Gastroesophageal sphincter (tissue), 4 donors: ENCODE results near the gene CDR2. TPM values are rescaled to one million over a fixed set of nuclear protein-coding genes. Genes with fewer than 3 reads are reported as not detected.
A peak's percentile ranks its signal among the peaks of the same experiment; 100 is the strongest.

Experiments
- ATAC-seq: fragments of 150-250 bp; one replicate; pipeline ENCODE4 v1.9.1; 2016; ENCODE audit warnings: mild to moderate bottlenecking, moderate library complexity
- H3K27ac ChIP-seq, 4 donors: fragments of 200-600 bp; sonication (generic) in 3 of 4; 1 replicate in 3 of 4; 2 replicates in 1 of 4; pipeline ENCODE4 v1.5.1; 2016 to 2019
- H3K27me3 ChIP-seq: fragments of 200-600 bp; sonication (generic); one replicate; pipeline ENCODE4 v1.5.1; 2019
- H3K36me3 ChIP-seq, 2 donors: fragments of 200-600 bp; sonication (generic); one replicate each; pipeline ENCODE4 v1.5.1; 2019; ENCODE audit warnings: control low read depth in 1 of 2
- H3K4me1 ChIP-seq, 3 donors: fragments of 200-600 bp; sonication (generic); 1 replicate in 2 of 3; 2 replicates in 1 of 3; pipeline ENCODE4 v1.5.1; 2016 to 2019; ENCODE audit warnings: control low read depth in 2 of 3
- H3K4me3 ChIP-seq, 2 donors: fragments of 200-600 bp; sonication (generic); one replicate each; pipeline ENCODE4 v1.5.1; 2019; ENCODE audit warnings: mild to moderate bottlenecking in 1 of 2, moderate library complexity in 1 of 2
- H3K9me3 ChIP-seq, 3 donors: fragments of 200-600 bp; sonication (generic); one replicate each; pipeline ENCODE4 v1.5.1; 2017 to 2019; ENCODE audit warnings: control low read depth in 2 of 3
- CTCF ChIP-seq, 4 experiments: fragments of 200-600 bp in 2 of 4; fragments of 450-650 bp in 2 of 4; sonication (generic) in 1 of 4; IDR thresholded peaks; one replicate each; pipeline ENCODE4 v1.5.1; 2017 to 2019; ENCODE audit warnings: antibody characterized with exemption in 4 of 4, mild to moderate bottlenecking in 2 of 4, moderate library complexity in 2 of 4
- EP300 ChIP-seq: sonication (generic); formaldehyde crosslinking; IDR thresholded peaks from one replicate; pipeline ENCODE4 v1.6.1; 2017; ENCODE audit warnings: antibody characterized with exemption, mild to moderate bottlenecking
- POLR2A ChIP-seq, 2 donors: fragments of 450-650 bp; IDR thresholded peaks; one replicate each; pipeline ENCODE4 v1.6.1; 2017; ENCODE audit warnings: antibody characterized with exemption in 2 of 2, mild to moderate bottlenecking in 2 of 2, moderate library complexity in 1 of 2
- POLR2AphosphoS5 ChIP-seq: sonication (generic); formaldehyde crosslinking; IDR thresholded peaks from one replicate; pipeline ENCODE4 v1.6.1; 2017; ENCODE audit warnings: antibody characterized with exemption
- WGBS, 2 donors: methylation state at CpG; one replicate each; pipeline ENCODE4 v1.1.5; 2018; ENCODE audit warnings: low coverage in 1 of 2; 5-methylcytosine and 5-hydroxymethylcytosine counted together
- total RNA-seq, 4 donors: library from RNA; depleted of rRNA; stranded (reverse); fragments of >200 nt; gene quantifications; one replicate each; pipeline ENCODE4 v1.1.0, GENCODE V29; 2016

CDR2 gene
- total RNA-seq, 4 donors from 2014 or later = 36.1 to 48.3 (median 41.7) TPM

- WGBS, 2 donors = 35 to 36% methylated on average over 4 to 13 of the region's 16 CpGs
- no peak overlapping the region for H3K27ac ChIP-seq
- no peaks in the 10 kb centered on the region for H3K9me3 ChIP-seq
- ATAC-seq = peak; percentile 59
- no peaks in the 10 kb centered on the region for H3K27me3 ChIP-seq
- no peak overlapping the region for H3K4me3 ChIP-seq
- TF ChIP-seq EP300 (no peak), CTCF (IDR thresholded peaks at IDR 0.05) (peak in 3 of 4 experiments; percentile 90 to 93 (median 92)), POLR2A (IDR thresholded peaks at IDR 0.05) (no peak), POLR2AphosphoS5 (peak; percentile 14)
- H3K4me1 ChIP-seq = peaks cover 0 to 12% (median 0%) of the 10 kb centered on the region in 3 donors
- H3K36me3 ChIP-seq = peaks cover 0 to 98% of the 10 kb centered on the region in 2 donors
Observed at GRCh38 chr16:22321340-22322001, 52.9 kb downstream of the CDR2 start.

GRCh38 chr16:22320572-22321339, 53.7 kb downstream of the CDR2 start:
- H3K27me3 ChIP-seq = no peaks in the 10 kb centered on the region
- no peak overlapping the region for H3K27ac ChIP-seq
- H3K4me1 ChIP-seq = peaks cover 0 to 9% (median 0%) of the 10 kb centered on the region in 3 donors
- no peak for ATAC-seq
- no peak overlapping the region for H3K4me3 ChIP-seq
- no peak for TF ChIP-seq POLR2A (IDR thresholded peaks at IDR 0.05)
- H3K36me3 ChIP-seq = peaks cover 0 to 98% of the 10 kb centered on the region in 2 donors
- no peaks in the 10 kb centered on the region for H3K9me3 ChIP-seq
- 61 to 76% methylated on average over 11 to 13 of the region's 13 CpGs for WGBS, 2 donors

- Histone ChIP-seq H3K36me3 (peaks cover 0 to 98% of the 10 kb centered on the region in 2 donors), H3K4me1 (peaks cover 0 to 9% (median 0%) of the 10 kb centered on the region in 3 donors), H3K27ac (no peak overlapping the region), H3K9me3 (no peaks in the 10 kb centered on the region), H3K27me3 (no peaks in the 10 kb centered on the region), H3K4me3 (no peak overlapping the region)
- 77 to 100% methylated on average over 3 to 14 of the region's 18 CpGs for WGBS, 2 donors
- no peak for ATAC-seq
- TF ChIP-seq CTCF (IDR thresholded peaks at IDR 0.05) (peak in 3 of 4 experiments; percentile 36 to 68 (median 47)), EP300 (no peak)
Observed at GRCh38 chr16:22318690-22319358, 55.6 kb downstream of the CDR2 start.

GRCh38 chr16:22317625-22318024, 56.8 kb downstream of the CDR2 start:
- no peak for TF ChIP-seq POLR2A (IDR thresholded peaks at IDR 0.05)
- TF ChIP-seq POLR2AphosphoS5 = no peak
- TF ChIP-seq CTCF (IDR thresholded peaks at IDR 0.05) = no peak
- TF ChIP-seq EP300 = no peak
- Histone ChIP-seq H3K27me3 (no peaks in the 10 kb centered on the region), H3K9me3 (no peaks in the 10 kb centered on the region), H3K36me3 (peaks cover 0 to 98% of the 10 kb centered on the region in 2 donors), H3K4me3 (no peak overlapping the region), H3K27ac (no peak overlapping the region), H3K4me1 (peaks cover 0 to 9% (median 0%) of the 10 kb centered on the region in 3 donors)
- WGBS, 2 donors = 72 to 85% methylated on average over 2 to 5 of the region's 6 CpGs
- ATAC-seq = no peak

GRCh38 chr16:22317001-22317530, 57.4 kb downstream of the CDR2 start:
- peaks cover 0 to 98% of the 10 kb centered on the region in 2 donors for H3K36me3 ChIP-seq
- peaks cover 0 to 9% (median 0%) of the 10 kb centered on the region in 3 donors for H3K4me1 ChIP-seq
- no peaks in the 10 kb centered on the region for H3K27me3 ChIP-seq
- H3K9me3 ChIP-seq = no peaks in the 10 kb centered on the region
- H3K27ac ChIP-seq = no peak overlapping the region
- TF ChIP-seq POLR2AphosphoS5 = no peak
- no peak for TF ChIP-seq EP300
- no peak for TF ChIP-seq POLR2A (IDR thresholded peaks at IDR 0.05)
- no peak for TF ChIP-seq CTCF (IDR thresholded peaks at IDR 0.05)
- no peak for ATAC-seq
- H3K4me3 ChIP-seq = no peak overlapping the region
- WGBS, 2 donors = no CpG with 5 or more reads among the region's 17 CpGs
